CD14-positive monocyte (primary cell): ENCODE results near the gene CLDN9. TPM values are rescaled to one million over a fixed set of nuclear protein-coding genes. Genes with fewer than 3 reads are reported as not detected.

Experiments
- DNase-seq, 3 donors: peaks; one replicate each; pipeline ENCODE4 v3.0.0-alpha.2; 2011 to 2022
- H2AFZ ChIP-seq: 2 replicates; pipeline ENCODE4 v1.6.0; 2012; ENCODE audit warnings: mild to moderate bottlenecking, low read depth, low read length, inconsistent platforms; ENCODE audit not compliant: insufficient read depth, poor library complexity, severe bottlenecking
- H3K27ac ChIP-seq, 2 donors: 1 replicate in 1 of 2; 2 replicates in 1 of 2; pipeline ENCODE4 v1.5.1; 2012 to 2013; ENCODE audit warnings: low read length in 2 of 2, control low read depth in 1 of 2, inconsistent platforms in 1 of 2, low read depth in 1 of 2, mild to moderate bottlenecking in 1 of 2
- H3K27me3 ChIP-seq, 2 donors: one replicate each; pipeline versions ENCODE4 v1.6.0 to v1.6.1; 2011 to 2013; ENCODE audit warnings: low read length in 2 of 2; ENCODE audit not compliant: control insufficient read depth in 2 of 2, insufficient read depth in 2 of 2
- H3K36me3 ChIP-seq, 2 donors: replicated peaks in 1 of 2; 1 replicate in 1 of 2; 2 replicates in 1 of 2; pipeline versions ENCODE4 v1.5.1 to v1.6.1; 2012 to 2013; ENCODE audit warnings: low read length in 2 of 2, control low read depth in 1 of 2, inconsistent platforms in 1 of 2, mild to moderate bottlenecking in 1 of 2; ENCODE audit not compliant: insufficient read depth in 2 of 2, control insufficient read depth in 1 of 2
- H3K4me1 ChIP-seq, 2 donors: 1 replicate in 1 of 2; 2 replicates in 1 of 2; pipeline versions ENCODE4 v1.5.1 to v1.6.1; 2012 to 2013; ENCODE audit warnings: low read length in 2 of 2, control low read depth in 1 of 2, inconsistent platforms in 1 of 2, mild to moderate bottlenecking in 1 of 2, moderate library complexity in 1 of 2; ENCODE audit not compliant: insufficient read depth in 2 of 2, control insufficient read depth in 1 of 2
- H3K4me2 ChIP-seq: replicated peaks from 2 replicates; pipeline ENCODE3; 2012; ENCODE audit warnings: low read length, moderate library complexity, mild to moderate bottlenecking; ENCODE audit not compliant: poor library complexity, severe bottlenecking; ENCODE audit errors: extremely low read depth
- H3K4me3 ChIP-seq, 3 experiments: fragments of 200-600 bp in 1 of 3; sonication (generic) in 1 of 3; replicated peaks in 1 of 3; 1 replicate in 2 of 3; 2 replicates in 1 of 3; pipeline ENCODE4 v1.5.1; 2011 to 2013; ENCODE audit warnings: low read length in 3 of 3, mild to moderate bottlenecking in 3 of 3, control low read depth in 2 of 3, low read depth in 2 of 3, inconsistent platforms in 1 of 3, moderate library complexity in 1 of 3
- H3K79me2 ChIP-seq: 2 replicates; pipeline ENCODE4 v1.6.0; 2012; ENCODE audit warnings: mild to moderate bottlenecking, control low read depth, inconsistent platforms, low read length, moderate library complexity; ENCODE audit not compliant: insufficient read depth
- H3K9ac ChIP-seq: 2 replicates; pipeline ENCODE4 v1.6.0; 2017; ENCODE audit warnings: low read length, mild to moderate bottlenecking; ENCODE audit not compliant: insufficient read depth, poor library complexity, severe bottlenecking
- H3K9me3 ChIP-seq, 2 donors: replicated peaks in 1 of 2; 1 replicate in 1 of 2; 2 replicates in 1 of 2; pipeline versions ENCODE4 v1.5.1 to v1.6.1; 2012 to 2013; ENCODE audit warnings: low read length in 2 of 2, control low read depth in 1 of 2; ENCODE audit not compliant: control insufficient read depth in 1 of 2, insufficient read depth in 1 of 2
- H4K20me1 ChIP-seq: 2 replicates; pipeline ENCODE4 v1.6.0; 2012; ENCODE audit warnings: mild to moderate bottlenecking, low read length, control low read depth, moderate library complexity; ENCODE audit not compliant: insufficient read depth
- H3K27ac Mint-ChIP-seq, 7 donors: one replicate each; pipeline ENCODE4 v1.8.0; 2020; ENCODE audit warnings: mild to moderate bottlenecking in 7 of 7, mixed read lengths in 7 of 7, moderate library complexity in 6 of 7, inconsistent platforms in 2 of 7
- H3K27me3 Mint-ChIP-seq, 3 donors: one replicate each; pipeline ENCODE4 v1.8.0; 2021 to 2022; ENCODE audit warnings: low read depth in 3 of 3, mild to moderate bottlenecking in 3 of 3, mixed read lengths in 3 of 3, moderate library complexity in 3 of 3, inconsistent platforms in 1 of 3
- H3K36me3 Mint-ChIP-seq, 2 donors: one replicate each; pipeline ENCODE4 v1.8.0; 2020; ENCODE audit warnings: mixed read lengths in 2 of 2, inconsistent platforms in 1 of 2, mild to moderate bottlenecking in 1 of 2
- H3K4me1 Mint-ChIP-seq: one replicate; pipeline ENCODE4 v1.8.0; 2020; ENCODE audit warnings: mild to moderate bottlenecking, mixed read lengths
- H3K4me3 Mint-ChIP-seq, 2 donors: one replicate each; pipeline ENCODE4 v1.8.0; 2020; ENCODE audit warnings: mild to moderate bottlenecking in 2 of 2, mixed read lengths in 2 of 2, moderate library complexity in 1 of 2
- H3K9me3 Mint-ChIP-seq, 7 donors: one replicate each; pipeline ENCODE4 v1.8.0; 2020 to 2022; ENCODE audit warnings: mixed read lengths in 7 of 7, mild to moderate bottlenecking in 6 of 7, moderate library complexity in 6 of 7, inconsistent platforms in 2 of 7
- WGBS: methylation state at CpG from one replicate; pipeline ENCODE4 v1.1.5; 2013; ENCODE audit warnings: missing lambda C conversion rate; ENCODE audit not compliant: insufficient coverage; 5-methylcytosine and 5-hydroxymethylcytosine counted together
- intact Hi-C, 2 donors: fragments of 100-400 bp; cut with micrococcal nuclease; formaldehyde crosslinking; loops; one replicate each; pipeline versions ENCODE4 v1.15.0 to v1.15.1; 2023
- polyA plus RNA-seq, 3 donors: library from polyadenylated mRNA; depleted of rRNA in 1 of 3; unstranded in 2 of 3; stranded (reverse) in 1 of 3; fragments of 300-500 nt in 2 of 3; fragments of >200 nt in 1 of 3; fragmentation: Illumina TruSeq in 2 of 3; gene quantifications; 1 replicate in 2 of 3; 2 replicates in 1 of 3; pipeline ENCODE4 v1.2.3, GENCODE V29; 2012 to 2021
- TF ChIP-seq, protein P1 (sequence below): fragments of 200-600 bp; IDR thresholded peaks from one replicate; pipeline ENCODE4 v1.8.0; 2022; ENCODE audit warnings: antibody characterized with exemption, mild to moderate bottlenecking

The CLDN9 gene
- polyA plus RNA-seq, 3 donors: 2.1 TPM; not detected in 2

- Histone ChIP-seq H3K9ac (no peak within 1 kb of the TSS), H3K4me1 (peaks cover 43 to 46% of the 10 kb centered on the region in 2 donors)
- H3K27ac Mint-ChIP-seq: no peak within 1 kb of the TSS
Observed at GRCh38 chr16:3017794-3018506, 5.2 kb downstream of the CLDN9 start, which contains the start of gene CLDN6. TSS of gene CLDN6 (minus strand) at chr16:3018183. CDS start at chr16:3016021, 2,162 bp downstream.

GRCh38 chr16:3019594-3020246 is 7.0 kb downstream of the CLDN9 start:
- H3K4me1 Mint-ChIP-seq: peaks cover 49% of the 10 kb centered on the region
- peak overlapping the region; percentile 88 to 90 for H3K4me3 Mint-ChIP-seq
- H3K36me3 ChIP-seq: no peaks in the 10 kb centered on the region
- peaks cover 0 to 24% of the 10 kb centered on the region in 2 donors for H3K27me3 ChIP-seq
- intact Hi-C loops: loop anchor here (2.0 to 10.0 kb wide), 5 partner anchors 13 to 1253 kb away; partner anchors contain the start of genes ELOB (in 1 of the 2), PAQR4 (in 1 of the 2) and TFAP4 (in 1 of the 2)
- peak overlapping the region in 6 of 7 donors; percentile 58 to 87 (median 72) for H3K27ac Mint-ChIP-seq
- H3K27me3 Mint-ChIP-seq: peaks cover 27 to 33% (median 27%) of the 10 kb centered on the region in 3 donors
- H2AFZ ChIP-seq: peak overlapping the region; percentile 69
- H4K20me1 ChIP-seq: peaks cover 39% of the 10 kb centered on the region
- H3K79me2 ChIP-seq: no peaks in the 10 kb centered on the region
- H3K9ac ChIP-seq: no peak overlapping the region
- DNase-seq: no peak
- H3K27ac ChIP-seq: no peak overlapping the region
- H3K9me3 ChIP-seq: no peaks in the 10 kb centered on the region
- TF ChIP-seq, protein P1, sequence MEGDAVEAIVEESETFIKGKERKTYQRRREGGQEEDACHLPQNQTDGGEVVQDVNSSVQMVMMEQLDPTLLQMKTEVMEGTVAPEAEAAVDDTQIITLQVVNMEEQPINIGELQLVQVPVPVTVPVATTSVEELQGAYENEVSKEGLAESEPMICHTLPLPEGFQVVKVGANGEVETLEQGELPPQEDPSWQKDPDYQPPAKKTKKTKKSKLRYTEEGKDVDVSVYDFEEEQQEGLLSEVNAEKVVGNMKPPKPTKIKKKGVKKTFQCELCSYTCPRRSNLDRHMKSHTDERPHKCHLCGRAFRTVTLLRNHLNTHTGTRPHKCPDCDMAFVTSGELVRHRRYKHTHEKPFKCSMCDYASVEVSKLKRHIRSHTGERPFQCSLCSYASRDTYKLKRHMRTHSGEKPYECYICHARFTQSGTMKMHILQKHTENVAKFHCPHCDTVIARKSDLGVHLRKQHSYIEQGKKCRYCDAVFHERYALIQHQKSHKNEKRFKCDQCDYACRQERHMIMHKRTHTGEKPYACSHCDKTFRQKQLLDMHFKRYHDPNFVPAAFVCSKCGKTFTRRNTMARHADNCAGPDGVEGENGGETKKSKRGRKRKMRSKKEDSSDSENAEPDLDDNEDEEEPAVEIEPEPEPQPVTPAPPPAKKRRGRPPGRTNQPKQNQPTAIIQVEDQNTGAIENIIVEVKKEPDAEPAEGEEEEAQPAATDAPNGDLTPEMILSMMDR: no peak
- peak overlapping the region in 2 of 3 experiments; percentile 60 to 91 for H3K4me3 ChIP-seq
- H3K4me1 ChIP-seq: peaks cover 58 to 64% of the 10 kb centered on the region in 2 donors
- peaks cover 0 to 4% (median 0%) of the 10 kb centered on the region in 7 donors for H3K9me3 Mint-ChIP-seq
- 27% methylated on average over 38 of the region's 40 CpGs for WGBS
- H3K4me2 ChIP-seq: peak overlapping the region; percentile 99
- peaks cover 0 to 3% of the 10 kb centered on the region in 2 donors for H3K36me3 Mint-ChIP-seq

More at GRCh38 chr16:3017794-3018506, 5.2 kb downstream of the CLDN9 start, which contains the start of gene CLDN6:
- Mint-ChIP-seq H3K4me1 (peaks cover 35% of the 10 kb centered on the region), H3K36me3 (no peaks in the 10 kb centered on the region), H3K9me3 (peaks cover 0 to 6% (median 0%) of the 10 kb centered on the region in 7 donors), H3K27me3 (peaks cover 36 to 51% (median 38%) of the 10 kb centered on the region in 3 donors), H3K4me3 (peak within 1 kb of the TSS in 1 of 2 donors; percentile 71)
- no peak within 1 kb of the TSS for H3K27ac ChIP-seq
- H4K20me1 ChIP-seq: peaks cover 26% of the 10 kb centered on the region
- no peaks in the 10 kb centered on the region for H3K79me2 ChIP-seq
- DNase-seq: peak in 2 of 3 donors; percentile 23 to 31
- WGBS: 4% methylated on average over 23 of the region's 52 CpGs
- H3K36me3 ChIP-seq: no peaks in the 10 kb centered on the region
- no peak within 1 kb of the TSS for H2AFZ ChIP-seq
- H3K4me2 ChIP-seq: no peak within 1 kb of the TSS
- intact Hi-C loops: no loop called here
- TF ChIP-seq, protein P1: peak; percentile 44
- H3K9me3 ChIP-seq: no peaks in the 10 kb centered on the region
- H3K27me3 ChIP-seq: peaks cover 0 to 37% of the 10 kb centered on the region in 2 donors
- no peak within 1 kb of the TSS for H3K4me3 ChIP-seq
